ENCODE measurements around the gene SUOX. TPM values are rescaled to one million over a fixed set of nuclear protein-coding genes. Genes with fewer than 3 reads are reported as not detected.

Gene SUOX
- total RNA-seq, 1 donor from 2014 or later = 10.3 TPM

DNA sequence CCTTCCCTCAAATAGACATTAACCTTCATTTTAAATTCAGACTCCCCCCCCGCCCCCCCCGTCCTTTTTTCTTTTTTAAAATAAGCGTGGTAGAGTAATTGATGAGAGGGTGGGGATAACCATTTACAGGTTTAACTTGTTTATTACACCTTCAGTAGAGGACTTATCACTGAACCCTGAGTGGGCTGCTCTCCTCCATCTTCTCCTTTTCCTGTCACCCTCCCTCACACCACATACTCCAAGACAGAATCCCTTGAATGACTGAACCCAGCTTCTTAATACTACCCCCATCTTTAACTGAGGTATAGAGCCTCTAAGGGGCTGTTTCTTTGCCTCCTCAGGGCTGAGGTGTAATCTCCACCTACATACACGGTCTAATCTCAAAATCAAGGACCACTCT is 20.1 kb downstream of the SUOX start:
- intact Hi-C loops (cut with micrococcal nuclease) = no loop called here

GRCh38 chr12:56018356-56018755 is 21.3 kb downstream of the SUOX start:
- intact Hi-C loops (cut with micrococcal nuclease) = no loop called here

DNA sequence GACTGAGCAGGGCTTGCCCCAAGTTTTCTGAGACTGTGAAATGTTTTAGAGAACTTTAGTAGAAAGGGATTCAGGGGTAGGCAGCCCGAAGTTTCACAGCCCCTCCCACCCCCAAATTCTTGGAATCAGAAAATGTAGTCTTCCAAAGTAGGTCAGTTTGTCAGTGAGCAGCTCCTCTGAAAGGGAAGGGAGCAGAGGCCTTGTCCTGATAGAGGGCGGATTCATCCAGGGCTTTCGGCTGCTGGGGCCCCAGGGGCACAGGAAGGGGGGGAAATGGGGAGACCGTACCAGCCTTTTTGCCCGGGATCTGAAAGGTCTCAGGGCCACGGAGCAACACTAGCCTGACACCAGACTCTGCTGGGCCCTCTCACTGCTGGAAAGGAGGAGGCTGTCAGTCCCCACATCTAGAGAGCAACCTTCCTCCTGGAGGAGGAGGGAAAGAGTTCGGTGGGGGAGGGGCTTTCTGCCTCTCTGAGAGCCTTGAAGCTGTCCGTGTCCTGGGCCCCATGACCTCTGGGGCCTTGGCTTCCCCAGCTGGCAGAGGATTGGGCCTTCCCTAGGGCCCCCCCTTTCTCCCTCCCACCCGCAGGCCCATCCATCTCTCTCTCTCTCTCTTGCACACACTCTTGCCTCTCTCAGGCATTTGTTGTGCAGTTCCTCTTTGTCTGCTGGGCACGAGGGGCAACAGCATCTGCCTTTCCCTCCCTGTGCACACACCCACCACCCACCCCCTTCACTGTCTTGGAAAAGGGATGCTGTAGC is 23.5 kb downstream of the SUOX start, which contains the start of gene IKZF4:
Gene IKZF4 (plus strand): TSS at position 621 of the 762 bp plus-strand sequence. CDS start 451 bp downstream, outside the sequence.
- intact Hi-C loops (cut with micrococcal nuclease) = loop anchor here (1.0 to 2.0 kb wide), 2 partner anchors 14 to 92 kb away; no protein-coding TSS in a partner anchor

- intact Hi-C loops (cut with micrococcal nuclease) = loop anchor here (1.0 to 2.0 kb wide), 2 partner anchors 15 to 94 kb away; no protein-coding TSS in a partner anchor
These were observed 24.9 kb downstream of the SUOX start for GRCh38 chr12:56021889-56022497.

- intact Hi-C loops (cut with micrococcal nuclease) = loop anchor here (1.0 kb wide), 2 partner anchors 32 to 289 kb away; no protein-coding TSS in a partner anchor
These were observed 31.6 kb downstream of the SUOX start for GRCh38 chr12:56028511-56029165.

DNA sequence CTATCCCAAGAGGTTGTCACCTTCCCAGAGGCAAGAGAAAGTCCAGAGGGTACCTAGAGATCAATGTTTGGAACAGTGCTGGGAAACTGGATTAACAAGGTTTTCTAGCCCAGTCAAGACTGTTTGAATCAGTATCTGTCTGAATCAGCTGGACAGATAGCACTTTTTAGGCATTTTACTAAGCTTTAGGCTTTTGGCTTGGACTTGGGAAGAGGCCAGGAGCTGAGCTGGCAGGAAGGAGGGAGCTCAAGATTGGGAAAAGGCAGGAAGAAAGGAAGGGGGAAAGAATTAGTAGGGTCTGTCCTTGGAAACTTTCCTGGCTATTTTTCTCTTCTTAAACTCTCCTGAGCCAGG is 32.1 kb downstream of the SUOX start:
- intact Hi-C loops (cut with micrococcal nuclease) = loop anchor here (1.0 kb wide), 2 partner anchors 33 to 290 kb away; no protein-coding TSS in a partner anchor

DNA sequence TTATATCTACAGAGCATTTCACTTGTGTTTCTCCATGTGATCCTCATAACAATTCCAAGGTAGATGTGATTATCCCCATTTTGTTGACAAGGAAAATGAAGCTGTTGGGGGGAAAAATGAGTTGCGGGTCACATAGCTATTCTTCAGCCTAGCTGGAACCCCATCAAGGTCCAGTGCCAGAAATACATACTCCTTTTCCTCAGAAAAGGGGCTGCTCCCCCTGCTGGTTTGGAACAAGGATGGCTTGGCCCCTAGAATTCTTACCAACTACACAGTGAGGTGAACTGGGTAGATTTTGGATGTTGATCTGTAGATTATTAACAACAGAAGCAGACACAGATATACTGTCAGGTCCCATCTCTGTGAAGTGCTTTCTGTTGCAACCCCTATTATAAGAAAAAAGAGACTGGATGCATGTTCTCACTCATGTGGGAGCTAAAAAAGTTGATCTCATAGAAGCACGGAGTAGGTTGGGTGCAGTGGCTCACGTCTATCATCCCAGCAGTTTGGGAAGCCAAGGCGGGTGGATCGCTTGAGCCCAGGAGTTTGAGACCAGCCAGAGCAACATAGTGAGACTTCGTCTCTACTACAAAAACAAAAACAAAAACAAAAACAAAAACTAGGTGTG is 32.7 kb downstream of the SUOX start:
- intact Hi-C loops (cut with micrococcal nuclease) = loop anchor here (1.0 kb wide), 2 partner anchors 33 to 290 kb away; no protein-coding TSS in a partner anchor

- intact Hi-C loops (cut with micrococcal nuclease) = no loop called here
These were observed 34.9 kb downstream of the SUOX start for GRCh38 chr12:56031987-56032386.

- intact Hi-C loops (cut with micrococcal nuclease) = no loop called here
These were observed 37.7 kb downstream of the SUOX start for GRCh38 chr12:56034586-56035332.

DNA sequence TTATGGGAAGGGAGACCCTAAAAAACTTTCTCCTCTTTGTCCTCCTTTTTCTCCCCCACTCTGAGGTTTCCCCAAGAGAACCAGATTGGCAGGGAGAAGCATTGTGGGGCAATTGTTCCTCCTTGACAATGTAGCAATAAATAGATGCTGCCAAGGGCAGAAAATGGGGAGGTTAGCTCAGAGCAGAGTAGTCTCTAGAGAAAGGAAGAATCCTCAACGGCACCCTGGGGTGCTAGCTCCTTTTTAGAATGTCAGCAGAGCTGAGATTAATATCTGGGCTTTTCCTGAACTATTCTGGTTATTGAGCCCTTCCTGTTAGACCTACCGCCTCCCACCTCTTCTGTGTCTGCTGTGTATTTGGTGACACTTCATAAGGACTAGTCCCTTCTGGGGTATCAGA is 40.1 kb downstream of the SUOX start:
- intact Hi-C loops (cut with micrococcal nuclease) = no loop called here

DNA sequence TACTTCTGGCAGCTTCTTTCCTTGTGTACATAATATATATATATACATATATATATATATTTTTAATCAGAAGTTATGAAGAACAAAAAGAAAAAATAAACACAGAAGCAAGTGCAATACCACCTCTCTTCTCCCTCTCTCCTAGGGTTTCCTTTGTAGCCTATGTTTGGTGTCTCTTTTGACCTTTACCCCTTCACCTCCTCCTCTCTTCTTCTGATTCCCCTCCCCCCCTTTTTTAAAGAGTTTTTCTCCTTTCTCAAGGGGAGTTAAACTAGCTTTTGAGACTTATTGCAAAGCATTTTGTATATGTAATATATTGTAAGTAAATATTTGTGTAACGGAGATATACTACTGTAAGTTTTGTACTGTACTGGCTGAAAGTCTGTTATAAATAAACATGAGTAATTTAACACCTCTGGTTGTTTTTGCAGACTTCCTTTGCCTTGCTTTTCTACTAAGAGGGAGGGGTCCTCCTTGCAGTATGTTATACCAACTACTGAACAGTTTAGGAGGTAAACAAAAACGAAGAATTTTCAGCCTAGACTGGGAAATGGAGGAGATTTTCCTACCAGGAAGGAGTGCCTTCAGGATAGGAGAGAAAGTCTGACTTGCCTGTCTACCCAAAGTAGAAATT is 41.1 kb downstream of the SUOX start:
- intact Hi-C loops (cut with micrococcal nuclease) = no loop called here

DNA sequence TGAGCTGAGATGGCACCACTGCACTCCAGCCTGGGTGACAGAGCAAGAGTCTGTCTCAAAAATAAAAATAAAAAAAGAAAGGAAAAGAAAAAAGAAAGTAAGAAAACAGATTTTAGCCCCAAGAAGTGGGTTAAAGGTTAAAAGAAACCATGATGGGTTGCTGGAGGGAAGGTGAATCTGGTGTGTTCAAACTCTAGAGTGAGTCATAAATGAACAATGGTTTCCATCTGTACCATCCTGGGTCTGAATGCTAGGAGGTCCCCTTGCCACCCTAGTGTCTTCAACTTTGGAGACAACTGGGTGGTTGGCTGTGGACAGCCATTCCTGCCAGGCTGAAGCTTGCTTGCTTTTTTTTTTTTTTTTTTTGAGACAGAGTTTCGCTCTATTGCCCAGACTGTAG is 43.1 kb downstream of the SUOX start:
- intact Hi-C loops (cut with micrococcal nuclease) = loop anchor here (10.0 kb wide), 1 partner anchor 145 kb away; the partner anchor contains the start of gene SMARCC2

DNA sequence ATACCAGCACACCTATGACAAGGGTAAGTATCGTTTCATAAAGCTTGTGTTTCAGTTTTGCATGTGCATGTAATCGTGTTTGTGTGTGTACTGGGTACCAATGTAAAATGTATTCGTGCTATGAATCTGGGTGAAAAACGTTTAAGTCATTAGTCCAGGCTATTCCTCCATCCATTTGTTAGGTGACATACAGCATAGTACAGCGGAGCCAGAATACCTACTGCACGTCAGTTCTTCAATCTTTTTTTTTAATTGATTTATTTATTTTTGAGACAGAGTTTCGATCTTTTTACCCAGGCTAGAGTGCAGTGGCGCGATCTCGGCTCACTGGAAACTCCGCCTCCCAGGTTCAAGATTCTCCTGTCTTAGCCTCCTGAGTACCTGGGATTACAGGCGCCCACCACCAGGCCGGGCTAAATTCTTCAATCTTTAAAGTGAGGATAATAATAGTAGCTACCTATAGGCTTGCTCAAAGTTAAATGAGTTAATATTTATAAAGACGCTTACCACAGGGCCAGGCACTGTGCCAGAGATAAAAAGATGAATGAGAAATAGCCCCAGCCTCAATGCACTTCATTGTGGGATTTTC is 44.0 kb downstream of the SUOX start:
- intact Hi-C loops (cut with micrococcal nuclease) = loop anchor here (1.0 to 10.0 kb wide), 9 partner anchors 34 to 303 kb away; partner anchors contain the start of genes PA2G4, RPL41, SARNP and SMARCC2

DNA sequence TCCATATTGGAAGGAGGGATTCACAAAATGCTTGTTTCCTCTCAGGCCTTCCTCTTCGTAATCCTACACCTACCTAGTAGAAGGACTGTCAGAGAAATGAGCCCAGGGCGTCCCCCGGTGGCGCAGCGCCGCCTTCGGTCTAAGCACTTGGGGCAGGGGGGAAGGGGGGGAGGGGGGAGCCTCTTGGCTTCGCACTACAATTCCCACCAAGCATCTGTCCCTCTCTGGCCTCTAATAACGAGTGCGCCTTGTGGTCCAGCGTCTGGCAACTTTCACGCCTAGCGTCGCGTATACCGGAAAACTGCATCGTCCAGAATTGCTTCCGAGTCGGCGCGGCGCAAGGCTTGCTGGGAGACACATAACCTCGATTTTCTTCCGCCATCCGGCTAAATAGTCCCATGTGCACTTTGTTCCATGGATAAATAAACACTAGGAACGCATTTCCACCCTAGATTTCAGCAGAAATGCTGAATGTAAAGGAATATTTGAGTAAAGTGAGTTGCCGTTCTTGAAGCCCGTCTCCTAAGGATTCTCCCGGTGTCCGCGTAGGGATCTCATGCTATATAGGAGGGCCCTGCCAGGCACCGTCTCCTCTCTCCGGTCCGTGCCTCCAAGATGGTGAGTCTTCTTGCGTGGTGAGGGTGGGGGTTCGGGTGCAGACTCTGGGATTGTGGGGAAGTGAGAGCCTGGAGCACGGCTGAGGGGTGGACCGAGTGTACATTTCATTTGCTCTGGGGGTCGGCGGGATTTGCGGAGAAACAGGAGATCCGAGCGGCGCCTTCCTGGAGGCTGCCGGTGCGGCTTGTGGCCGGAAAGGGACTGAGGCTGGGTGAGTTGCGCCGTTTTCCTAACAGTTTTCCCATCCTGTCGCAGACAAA is 44.7 kb downstream of the SUOX start, which contains the start of gene RPS26:
Gene RPS26 (plus strand): TSS at position 367 of the 878 bp plus-strand sequence. CDS start 249 bp downstream, at position 616.
- intact Hi-C loops (cut with micrococcal nuclease) = loop anchor here (1.0 to 10.0 kb wide), 9 partner anchors 34 to 303 kb away; partner anchors contain the start of genes PA2G4, RPL41, SARNP and SMARCC2

DNA sequence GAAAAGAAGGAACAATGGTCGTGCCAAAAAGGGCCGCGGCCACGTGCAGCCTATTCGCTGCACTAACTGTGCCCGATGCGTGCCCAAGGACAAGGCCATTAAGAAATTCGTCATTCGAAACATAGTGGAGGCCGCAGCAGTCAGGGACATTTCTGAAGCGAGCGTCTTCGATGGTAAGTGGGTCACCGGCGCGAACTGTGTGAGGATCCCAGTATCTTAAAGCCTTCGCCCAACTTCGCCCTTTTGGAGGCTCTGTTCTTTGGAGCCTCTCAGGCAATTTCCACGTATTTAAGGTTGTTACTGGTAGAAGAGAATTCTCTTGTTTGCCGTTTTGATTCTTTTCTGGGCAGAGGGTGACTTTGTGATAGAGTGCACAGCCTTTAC is 45.3 kb downstream of the SUOX start:
- intact Hi-C loops (cut with micrococcal nuclease) = loop anchor here (10.0 kb wide), 1 partner anchor 142 kb away; the partner anchor contains the start of gene SMARCC2

DNA sequence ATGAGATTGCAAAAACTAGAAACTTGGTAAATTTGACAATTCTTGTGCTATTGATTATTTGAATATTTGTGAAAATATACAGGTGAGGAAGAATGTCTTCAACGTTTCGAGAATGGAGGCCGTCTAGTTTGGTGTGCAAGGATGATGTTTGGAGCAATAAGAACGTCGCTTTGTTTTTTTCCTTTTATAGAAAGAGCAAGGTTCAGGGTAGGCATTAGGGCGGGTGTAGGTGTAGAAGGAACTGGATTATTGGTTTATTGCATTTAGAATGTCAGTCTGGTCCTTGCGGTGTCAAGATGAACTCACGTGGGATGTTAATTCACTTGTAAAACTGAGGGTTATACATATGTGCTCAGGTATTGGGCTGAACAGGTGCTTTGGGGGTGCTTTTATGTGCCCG is 45.8 kb downstream of the SUOX start:
- intact Hi-C loops (cut with micrococcal nuclease) = loop anchor here (10.0 kb wide), 1 partner anchor 142 kb away; the partner anchor contains the start of gene SMARCC2

- intact Hi-C loops (cut with micrococcal nuclease) = loop anchor here (2.0 to 10.0 kb wide), 2 partner anchors 139 to 179 kb away; partner anchors contain the start of genes NABP2 and SMARCC2
These were observed 49.1 kb downstream of the SUOX start for GRCh38 chr12:56046027-56046780.

All from T-helper 2 cell treated with Interferon-gamma antibody and Interleukin-4, amounts not matched to agents 100 ng/mL and 5 ng/mL, for 36 hours (primary cell).